Colonic mucosa (tissue), 4 donors: ENCODE results near the gene SPATS2L. TPM values are rescaled to one million over a fixed set of nuclear protein-coding genes. Genes with fewer than 3 reads are reported as not detected.

Experiments
- DNase-seq: peaks from one replicate; pipeline ENCODE4 v3.0.0-alpha.2; 2020
- H3K27ac ChIP-seq: fragments of 200-600 bp; one replicate; pipeline ENCODE4 v1.8.0; 2021
- H3K27me3 ChIP-seq: fragments of 200-600 bp; one replicate; pipeline ENCODE4 v1.8.0; 2021
- H3K36me3 ChIP-seq: fragments of 200-600 bp; one replicate; pipeline ENCODE4 v1.8.0; 2021
- H3K4me1 ChIP-seq: fragments of 200-600 bp; one replicate; pipeline ENCODE4 v1.8.0; 2021; ENCODE audit warnings: mild to moderate bottlenecking
- H3K4me3 ChIP-seq: fragments of 200-600 bp; one replicate; pipeline ENCODE4 v1.8.0; 2021
- H3K9ac ChIP-seq, 2 donors: one replicate each; pipeline ENCODE4 v1.7.0; 2013; ENCODE audit warnings: control low read depth in 2 of 2, low read depth in 2 of 2, low read length in 2 of 2
- H3K9me3 ChIP-seq: fragments of 200-600 bp; one replicate; pipeline ENCODE4 v1.8.0; 2021
- CTCF ChIP-seq: fragments of 200-600 bp; IDR thresholded peaks from one replicate; pipeline ENCODE4 v1.8.0; 2022; ENCODE audit warnings: antibody characterized with exemption, mild to moderate bottlenecking
- intact Hi-C: fragments of 100-400 bp; cut with DNase I; formaldehyde crosslinking; loops from one replicate; pipeline ENCODE4 v1.14.1; 2022
- total RNA-seq, 2 donors: library from RNA; stranded (reverse); fragmentation: NEBNext Ultra II Directional in 1 of 2; extraction: Animal tissue kit (Norgen Biotek cat#: 25700) in 1 of 2; gene quantifications; one replicate each; pipeline ENCODE4 v1.2.1, GENCODE V29; 2021
- donor health status: healthy.
- donor health status: DM: no; HTN: no; CAD: no.
- donor health status: DM: no; HTN: no; CAD: no.

SPATS2L gene
- total RNA-seq, 2 donors from 2014 or later, result 151 to 187 TPM

GRCh38 chr2:200506679-200507078, 200.2 kb downstream of the SPATS2L start:
- DNase-seq, result no peak
- H3K9me3 ChIP-seq, result no peaks in the 10 kb centered on the region
- no peak overlapping the region for H3K9ac ChIP-seq
- no peak for TF ChIP-seq CTCF
- intact Hi-C loops, result no loop called here
- no peaks in the 10 kb centered on the region for H3K27me3 ChIP-seq
- no peaks in the 10 kb centered on the region for H3K36me3 ChIP-seq
- no peaks in the 10 kb centered on the region for H3K4me1 ChIP-seq
- H3K4me3 ChIP-seq, result no peak overlapping the region
- H3K27ac ChIP-seq, result no peak overlapping the region

- Histone ChIP-seq H3K9me3 (no peaks in the 10 kb centered on the region), H3K36me3 (no peaks in the 10 kb centered on the region), H3K27ac (no peak overlapping the region), H3K4me1 (no peaks in the 10 kb centered on the region), H3K27me3 (no peaks in the 10 kb centered on the region), H3K4me3 (no peak overlapping the region), H3K9ac (no peak overlapping the region)
- no peak for DNase-seq
- intact Hi-C loops, result no loop called here
- TF ChIP-seq CTCF, result no peak
Measured at GRCh38 chr2:200507179-200507578, 200.7 kb downstream of the SPATS2L start.

- intact Hi-C loops, result no loop called here
- H3K27me3 ChIP-seq, result no peaks in the 10 kb centered on the region
- H3K9ac ChIP-seq, result peak overlapping the region; percentile 78 to 84
- H3K9me3 ChIP-seq, result no peaks in the 10 kb centered on the region
- peak overlapping the region; percentile 70 for H3K4me3 ChIP-seq
- peak; percentile 36 for DNase-seq
- peak overlapping the region; percentile 78 for H3K27ac ChIP-seq
- no peaks in the 10 kb centered on the region for H3K4me1 ChIP-seq
- no peak for TF ChIP-seq CTCF
- H3K36me3 ChIP-seq, result no peaks in the 10 kb centered on the region
Measured at GRCh38 chr2:200509235-200509611, 202.7 kb downstream of the SPATS2L start.

GRCh38 chr2:200509612-200510433, 203.3 kb downstream of the SPATS2L start, which contains the start of gene KCTD18:
Gene KCTD18 (minus strand): TSS chr2:200510068. CDS start chr2:200507016, 3,052 bp downstream.
- Histone ChIP-seq H3K4me1 (no peaks in the 10 kb centered on the region), H3K27ac (peak within 1 kb of the TSS; percentile 78), H3K9me3 (no peaks in the 10 kb centered on the region), H3K27me3 (no peaks in the 10 kb centered on the region), H3K9ac (peak within 1 kb of the TSS; percentile 78 to 84), H3K36me3 (no peaks in the 10 kb centered on the region), H3K4me3 (peak within 1 kb of the TSS; percentile 70)
- TF ChIP-seq CTCF, result peak; percentile 75
- intact Hi-C loops, result no loop called here
- peak; percentile 95 for DNase-seq

- no peak for DNase-seq
- no peaks in the 10 kb centered on the region for H3K27me3 ChIP-seq
- no peaks in the 10 kb centered on the region for H3K4me1 ChIP-seq
- H3K9ac ChIP-seq, result no peak overlapping the region
- H3K27ac ChIP-seq, result no peak overlapping the region
- no peaks in the 10 kb centered on the region for H3K36me3 ChIP-seq
- intact Hi-C loops, result no loop called here
- H3K9me3 ChIP-seq, result no peaks in the 10 kb centered on the region
- no peak overlapping the region for H3K4me3 ChIP-seq
- no peak for TF ChIP-seq CTCF
Measured at GRCh38 chr2:200515155-200515554, 208.7 kb downstream of the SPATS2L start.
